H1 (cell line): Measurements from ENCODE around the gene CCDC83.

Experiments used
- BCL11A ChIP-seq, 2 experiments: IDR thresholded peaks; one replicate each; pipeline ENCODE4 v1.6.1; 2011; ENCODE audit warnings: low read depth in 2 of 2, low read length in 2 of 2, mild to moderate bottlenecking in 2 of 2
- CEBPB ChIP-seq: IDR thresholded peaks from 2 replicates; pipeline ENCODE4 v1.6.1; 2012; ENCODE audit warnings: low read depth, low read length
- CHD2 ChIP-seq: IDR thresholded peaks from 2 replicates; pipeline ENCODE4 v1.6.1; 2012; ENCODE audit warnings: low read length, improper control_type of control experiment
- CTBP2 ChIP-seq: IDR thresholded peaks from 2 replicates; pipeline ENCODE4 v1.7.0; 2011; ENCODE audit warnings: borderline replicate concordance, mild to moderate bottlenecking, moderate library complexity, mixed read lengths, low read length; ENCODE audit not compliant: insufficient read depth, insufficient read length
- EGR1 ChIP-seq: IDR thresholded peaks from 2 replicates; pipeline ENCODE4 v1.6.1; 2011; ENCODE audit warnings: low read depth, low read length, borderline replicate concordance
- KDM1A ChIP-seq: fragments of 200-600, 300-600 bp; sonication (generic); IDR thresholded peaks from 2 replicates; pipeline ENCODE4 v1.7.1; 2016; ENCODE audit warnings: mild to moderate bottlenecking, low read length, borderline replicate concordance
- NRF1 ChIP-seq: IDR thresholded peaks from 2 replicates; pipeline ENCODE4 v1.6.1; 2011; ENCODE audit warnings: mild to moderate bottlenecking, low read depth, low read length, improper control_type of control experiment
- POLR2A ChIP-seq, 2 experiments: IDR thresholded peaks; 1 replicate in 1 of 2; 2 replicates in 1 of 2; pipeline ENCODE4 v1.6.1; 2011; ENCODE audit warnings: low read depth in 2 of 2, low read length in 2 of 2, mild to moderate bottlenecking in 2 of 2; ENCODE audit errors: control extremely low read depth in 1 of 2
- POLR2AphosphoS5 ChIP-seq: IDR thresholded peaks from 2 replicates; pipeline ENCODE4 v1.6.1; 2011; ENCODE audit warnings: low read depth, low read length
- RBBP5 ChIP-seq: IDR thresholded peaks from 2 replicates; pipeline ENCODE4 v1.7.1; 2012; ENCODE audit warnings: low read depth, mild to moderate bottlenecking, inconsistent platforms, low read length, moderate library complexity, borderline replicate concordance
- RFX5 ChIP-seq: IDR thresholded peaks from 2 replicates; pipeline ENCODE4 v1.6.1; 2011; ENCODE audit warnings: low read depth, low read length, improper control_type of control experiment, borderline replicate concordance
- ZNF274 ChIP-seq: IDR thresholded peaks from 2 replicates; pipeline ENCODE4 v1.7.0; 2012; ENCODE audit warnings: low read length, borderline replicate concordance; ENCODE audit errors: extremely low read depth
- TF ChIP-seq, protein P1 (sequence below), 3 experiments: IDR thresholded peaks; 1 replicate in 2 of 3; 2 replicates in 1 of 3; pipeline versions ENCODE4 v1.5.1 to v1.6.1; 2011; ENCODE audit warnings: low read length in 3 of 3, mild to moderate bottlenecking in 3 of 3, inconsistent platforms in 2 of 3, low read depth in 1 of 3, moderate library complexity in 1 of 3; ENCODE audit not compliant: insufficient read depth in 1 of 3; ENCODE audit errors: control extremely low read depth in 1 of 3

DNA sequence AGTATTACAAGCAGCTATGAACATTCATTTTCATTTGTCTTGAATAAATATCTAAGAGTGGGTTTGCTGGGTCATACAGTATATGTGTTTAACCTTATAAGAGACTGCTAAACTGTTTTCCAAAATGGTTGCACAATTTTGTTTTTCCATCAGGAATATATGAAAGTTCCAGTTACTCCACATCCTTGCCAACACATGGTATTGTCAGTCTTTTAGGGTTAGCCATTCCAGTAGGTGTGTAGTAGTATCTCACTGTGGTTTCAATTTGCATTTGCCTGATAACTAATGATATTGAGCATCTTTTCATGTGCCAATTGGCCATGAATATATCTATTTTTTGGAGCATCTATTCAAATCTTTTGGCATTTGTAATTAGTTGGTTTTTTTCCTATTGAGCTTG is 7.7 kb upstream of the CCDC83 start:
- TF ChIP-seq RBBP5 (no peak), RFX5 (no peak), CTBP2 (no peak), CEBPB (no peak), KDM1A (no peak), POLR2AphosphoS5 (no peak), POLR2A (IDR thresholded peaks at IDR 0.05; ENCODE audit: control extremely low read depth in 1 of 2, low read depth in 2 of 2, low read length in 2 of 2) (no peak), ZNF274 (no peak), EGR1 (no peak), NRF1 (no peak), BCL11A (IDR thresholded peaks at IDR 0.05; ENCODE audit: low read depth in 2 of 2, low read length in 2 of 2) (no peak), CHD2 (no peak)
- TF ChIP-seq, protein P1, sequence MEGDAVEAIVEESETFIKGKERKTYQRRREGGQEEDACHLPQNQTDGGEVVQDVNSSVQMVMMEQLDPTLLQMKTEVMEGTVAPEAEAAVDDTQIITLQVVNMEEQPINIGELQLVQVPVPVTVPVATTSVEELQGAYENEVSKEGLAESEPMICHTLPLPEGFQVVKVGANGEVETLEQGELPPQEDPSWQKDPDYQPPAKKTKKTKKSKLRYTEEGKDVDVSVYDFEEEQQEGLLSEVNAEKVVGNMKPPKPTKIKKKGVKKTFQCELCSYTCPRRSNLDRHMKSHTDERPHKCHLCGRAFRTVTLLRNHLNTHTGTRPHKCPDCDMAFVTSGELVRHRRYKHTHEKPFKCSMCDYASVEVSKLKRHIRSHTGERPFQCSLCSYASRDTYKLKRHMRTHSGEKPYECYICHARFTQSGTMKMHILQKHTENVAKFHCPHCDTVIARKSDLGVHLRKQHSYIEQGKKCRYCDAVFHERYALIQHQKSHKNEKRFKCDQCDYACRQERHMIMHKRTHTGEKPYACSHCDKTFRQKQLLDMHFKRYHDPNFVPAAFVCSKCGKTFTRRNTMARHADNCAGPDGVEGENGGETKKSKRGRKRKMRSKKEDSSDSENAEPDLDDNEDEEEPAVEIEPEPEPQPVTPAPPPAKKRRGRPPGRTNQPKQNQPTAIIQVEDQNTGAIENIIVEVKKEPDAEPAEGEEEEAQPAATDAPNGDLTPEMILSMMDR (IDR thresholded peaks at IDR 0.05; ENCODE audit: control extremely low read depth in 1 of 3, insufficient read depth in 1 of 3, low read depth in 1 of 3, low read length in 3 of 3): no peak
